ENCODE data around the gene HMX2. TPM values are rescaled to one million over a fixed set of nuclear protein-coding genes. Genes with fewer than 3 reads are reported as not detected.

The HMX2 gene
- total and polyA plus RNA-seq, 2 of the 8 experiments (the other 6 are each of a cell fraction or from before 2014, with no cell fraction given), result 2.0 to 2.7 TPM

GRCh38 chr10:123109466-123109865 lies 38.5 kb upstream of the HMX2 start:
- H3K4me1 ChIP-seq (replicated peaks in 1 of 4; ENCODE audit: control insufficient read depth in 3 of 4, insufficient read depth in 4 of 4, low read length in 3 of 4), result peaks cover 0 to 5% (median 3%) of the 10 kb centered on the region in 4 experiments; a peak in 4 of 7 replicates
- H3K9ac ChIP-seq (replicated peaks in 1 of 4; ENCODE audit: extremely low read depth in 1 of 4, low read depth in 3 of 4, low read length in 3 of 4), result no peak overlapping the region
- ChIA-PET CTCF (ENCODE audit: partially characterized antibody) (interaction anchor here (1.5 kb wide), 1 partner anchor 10 kb away, joined by 3 read pairs; no protein-coding TSS in a partner anchor), POLR2A (ENCODE audit: partially characterized antibody) (no interaction called here)
- H3K9me3 ChIP-seq (ENCODE audit: insufficient read depth in 2 of 2, low read depth in 1 of 2, low read length in 1 of 2), result no peaks in the 10 kb centered on the region
- peak overlapping the region; percentile 62 for H2AFZ ChIP-seq (ENCODE audit: low read length)
- no peak overlapping the region for H3K18ac ChIP-seq (ENCODE audit: extremely low read depth, low read length)
- no peak for FAIRE-seq
- H3K23me2 ChIP-seq (ENCODE audit: low read depth, low read length), result no peaks in the 10 kb centered on the region
- no peak overlapping the region for H3K14ac ChIP-seq (ENCODE audit: insufficient read length)
- no peak overlapping the region for H4K5ac ChIP-seq (ENCODE audit: insufficient read length, low read depth, low read length)
- no peak overlapping the region for H2AK5ac ChIP-seq (ENCODE audit: low read depth, low read length)
- H2BK120ac ChIP-seq (replicated peaks; ENCODE audit: low read depth, low read length), result no peak overlapping the region
- H3K79me1 ChIP-seq (ENCODE audit: low read depth, low read length), result no peaks in the 10 kb centered on the region
- H4K91ac ChIP-seq (replicated peaks; ENCODE audit: insufficient read length, low read length), result no peak overlapping the region
- no peaks in the 10 kb centered on the region for H3K27me3 ChIP-seq (replicated peaks in 1 of 4; ENCODE audit: control insufficient read depth in 3 of 4, extremely low read depth in 1 of 4, insufficient read depth in 3 of 4, low read length in 3 of 4)
- no peak overlapping the region for H3K4me3 ChIP-seq (ENCODE audit: extremely low read depth in 1 of 4, insufficient read depth in 2 of 4, low read depth in 3 of 4, low read length in 4 of 4)
- no peak overlapping the region for H2BK15ac ChIP-seq (ENCODE audit: low read length)
- H3K56ac ChIP-seq (replicated peaks; ENCODE audit: insufficient read length, low read depth, low read length), result no peak overlapping the region
- no peak for TF ChIP-seq BCL11A (IDR thresholded peaks at IDR 0.05; ENCODE audit: low read depth in 2 of 2, low read length in 2 of 2)
- TF ChIP-seq CHD1 (IDR thresholded peaks at IDR 0.05; ENCODE audit: low read depth, low read length), result no peak
- TF ChIP-seq CEBPB (IDR thresholded peaks at IDR 0.05; ENCODE audit: low read depth, low read length), result 0 out of 2 replicates have a peak, but pooled peaks have one; percentile 40
- no peak for TF ChIP-seq POLR2A (IDR thresholded peaks at IDR 0.05; ENCODE audit: control extremely low read depth in 1 of 2, low read depth in 2 of 2, low read length in 2 of 2)
- H4K20me1 ChIP-seq (replicated peaks in 1 of 2; ENCODE audit: control insufficient read depth in 1 of 2, insufficient read depth in 2 of 2, low read length in 2 of 2), result no peaks in the 10 kb centered on the region
- H3K27ac ChIP-seq (ENCODE audit: low read depth, low read length), result no peak overlapping the region
- H4K8ac ChIP-seq (ENCODE audit: extremely low read depth, insufficient read depth, low read length), result no peak overlapping the region
- H3K79me2 ChIP-seq (ENCODE audit: control insufficient read depth in 1 of 2, insufficient read depth in 2 of 2, low read length in 2 of 2), result no peaks in the 10 kb centered on the region
- H2BK12ac ChIP-seq (ENCODE audit: low read depth, low read length), result no peak overlapping the region
- DNase-seq (ENCODE audit: low read depth in 1 of 2, low spot score in 2 of 2), result no peak
- WGBS, 2 experiments (ENCODE audit: extremely low coverage in 1 of 2, insufficient coverage in 1 of 2, insufficient read length in 1 of 2, insufficient replicate concordance in 2 of 2, low coverage in 1 of 2, low lambda C conversion rate in 2 of 2, missing lambda C conversion rate in 1 of 2), result 80% methylated on average over 7 of the region's 7 CpGs; no CpG with 5 or more reads in 1 of the 2 experiments
- no peak overlapping the region for H3K4ac ChIP-seq (replicated peaks; ENCODE audit: insufficient read length, low read depth, low read length)
- H3K36me3 ChIP-seq (ENCODE audit: control insufficient read depth in 2 of 4, insufficient read depth in 4 of 4, low read length in 3 of 4), result no peaks in the 10 kb centered on the region
- H2BK5ac ChIP-seq (ENCODE audit: low read depth, low read length), result no peak overlapping the region
- no peak overlapping the region for H3K23ac ChIP-seq (ENCODE audit: insufficient read length)
- H2BK20ac ChIP-seq (ENCODE audit: low read length), result no peak overlapping the region
- H3K4me2 ChIP-seq (ENCODE audit: insufficient read depth in 1 of 2, low read depth in 2 of 2, low read length in 2 of 2), result no peak overlapping the region
